IPS-18a (cell line): ENCODE results near the gene SSTR4.
"Not testable (repeated sequence)": the region's sequence is repeated elsewhere in the genome, so short reads cannot be mapped to it uniquely, and the experiment has no call there.

Source experiments
- H3K27ac ChIP-seq: one replicate; pipeline ENCODE4 v1.5.1; 2013; ENCODE audit warnings: low read length
- H3K27me3 ChIP-seq: one replicate; pipeline ENCODE4 v1.6.1; 2013; ENCODE audit warnings: mild to moderate bottlenecking, low read length; ENCODE audit not compliant: control insufficient read depth, insufficient read depth
- H3K36me3 ChIP-seq: one replicate; pipeline ENCODE4 v1.6.1; 2013; ENCODE audit warnings: low read depth, low read length; ENCODE audit not compliant: control insufficient read depth
- H3K4me1 ChIP-seq: one replicate; pipeline ENCODE4 v1.6.1; 2013; ENCODE audit warnings: low read depth, low read length; ENCODE audit not compliant: control insufficient read depth
- H3K4me3 ChIP-seq: one replicate; pipeline ENCODE4 v1.5.1; 2013; ENCODE audit warnings: low read length
- H3K9ac ChIP-seq: one replicate; pipeline ENCODE4 v1.6.1; 2013; ENCODE audit warnings: mild to moderate bottlenecking, low read length, moderate library complexity
- H3K9me3 ChIP-seq: one replicate; pipeline ENCODE4 v1.6.1; 2013; ENCODE audit warnings: low read depth, low read length; ENCODE audit not compliant: control insufficient read depth

SSTR4 gene

GRCh38 chr20:23034721-23035671, at the start of gene SSTR4:
Gene SSTR4, plus strand, starts transcription at chr20:23035312. Its CDS starts 172 bp downstream, at chr20:23035484.
- no peaks in the 10 kb centered on the region for H3K9me3 ChIP-seq
- peaks cover 66% of the 10 kb centered on the region for H3K27me3 ChIP-seq
- H3K4me3 ChIP-seq, result peak within 1 kb of the TSS; percentile 26

GRCh38 chr20:22986601-22987000, 48.5 kb upstream of the SSTR4 start:
- Histone ChIP-seq H3K4me1 (no peaks in the 10 kb centered on the region), H3K27ac (no peak overlapping the region), H3K4me3 (no peak overlapping the region), H3K36me3 (no peaks in the 10 kb centered on the region), H3K27me3 (no peaks in the 10 kb centered on the region), H3K9me3 (no peaks in the 10 kb centered on the region), H3K9ac (no peak overlapping the region)

More at GRCh38 chr20:23034721-23035671, at the start of gene SSTR4:
- H3K36me3 ChIP-seq, result no peaks in the 10 kb centered on the region
- H3K9ac ChIP-seq, result no peak within 1 kb of the TSS
- no peaks in the 10 kb centered on the region for H3K4me1 ChIP-seq
- H3K27ac ChIP-seq, result no peak within 1 kb of the TSS

GRCh38 chr20:22991424-22991823, 43.7 kb upstream of the SSTR4 start:
- H3K4me1 ChIP-seq, H3K27me3 ChIP-seq, H3K36me3 ChIP-seq, H3K4me3 ChIP-seq, H3K9ac ChIP-seq, H3K27ac ChIP-seq, H3K9me3 ChIP-seq: not testable (repeated sequence)

- no peak overlapping the region for H3K27ac ChIP-seq
Observed at GRCh38 chr20:22993823-22994222, 41.3 kb upstream of the SSTR4 start.

GRCh38 chr20:22995923-22996322, 39.2 kb upstream of the SSTR4 start:
- H3K4me1 ChIP-seq, result no peaks in the 10 kb centered on the region
- no peak overlapping the region for H3K9ac ChIP-seq
- no peaks in the 10 kb centered on the region for H3K27me3 ChIP-seq
- H3K36me3 ChIP-seq, result no peaks in the 10 kb centered on the region
- H3K9me3 ChIP-seq, result no peaks in the 10 kb centered on the region
- H3K4me3 ChIP-seq, result no peak overlapping the region
- H3K27ac ChIP-seq, result no peak overlapping the region

More at GRCh38 chr20:22993823-22994222, 41.3 kb upstream of the SSTR4 start:
- Histone ChIP-seq H3K9me3 (no peaks in the 10 kb centered on the region), H3K27me3 (no peaks in the 10 kb centered on the region), H3K36me3 (no peaks in the 10 kb centered on the region), H3K9ac (no peak overlapping the region), H3K4me1 (no peaks in the 10 kb centered on the region), H3K4me3 (no peak overlapping the region)

GRCh38 chr20:22998476-22998875, 36.6 kb upstream of the SSTR4 start:
- Histone ChIP-seq H3K9ac (no peak overlapping the region), H3K4me3 (no peak overlapping the region), H3K27ac (no peak overlapping the region), H3K9me3 (no peaks in the 10 kb centered on the region), H3K36me3 (no peaks in the 10 kb centered on the region), H3K27me3 (no peaks in the 10 kb centered on the region), H3K4me1 (no peaks in the 10 kb centered on the region)

- H3K9ac ChIP-seq, result no peak overlapping the region
- H3K36me3 ChIP-seq, result no peaks in the 10 kb centered on the region
- no peak overlapping the region for H3K4me3 ChIP-seq
- no peaks in the 10 kb centered on the region for H3K4me1 ChIP-seq
- no peak overlapping the region for H3K27ac ChIP-seq
- H3K27me3 ChIP-seq, result no peaks in the 10 kb centered on the region
- H3K9me3 ChIP-seq, result no peaks in the 10 kb centered on the region
Observed at GRCh38 chr20:22999756-23000155, 35.4 kb upstream of the SSTR4 start.

GRCh38 chr20:23000232-23000947, 34.7 kb upstream of the SSTR4 start:
- Histone ChIP-seq H3K9ac (no peak overlapping the region), H3K27ac (no peak overlapping the region), H3K9me3 (no peaks in the 10 kb centered on the region), H3K4me3 (no peak overlapping the region), H3K4me1 (no peaks in the 10 kb centered on the region), H3K27me3 (no peaks in the 10 kb centered on the region), H3K36me3 (no peaks in the 10 kb centered on the region)

- Histone ChIP-seq H3K27me3 (no peaks in the 10 kb centered on the region), H3K27ac (no peak overlapping the region), H3K4me3 (no peak overlapping the region), H3K4me1 (no peaks in the 10 kb centered on the region), H3K9me3 (no peaks in the 10 kb centered on the region), H3K9ac (no peak overlapping the region), H3K36me3 (no peaks in the 10 kb centered on the region)
Observed at GRCh38 chr20:23002276-23002675, 32.8 kb upstream of the SSTR4 start.

GRCh38 chr20:23003077-23003635, 32.0 kb upstream of the SSTR4 start:
- H3K36me3 ChIP-seq, result no peaks in the 10 kb centered on the region
- H3K9me3 ChIP-seq, result no peaks in the 10 kb centered on the region
- H3K27me3 ChIP-seq, result no peaks in the 10 kb centered on the region
- no peak overlapping the region for H3K4me3 ChIP-seq
- peaks cover 4% of the 10 kb centered on the region for H3K4me1 ChIP-seq
- H3K9ac ChIP-seq, result no peak overlapping the region
- no peak overlapping the region for H3K27ac ChIP-seq

GRCh38 chr20:23003881-23004460, 31.1 kb upstream of the SSTR4 start:
- Histone ChIP-seq H3K4me1 (peaks cover 6% of the 10 kb centered on the region), H3K9me3 (no peaks in the 10 kb centered on the region), H3K27me3 (no peaks in the 10 kb centered on the region), H3K36me3 (no peaks in the 10 kb centered on the region), H3K4me3 (no peak overlapping the region), H3K27ac (no peak overlapping the region), H3K9ac (no peak overlapping the region)
